ENCODE data around the gene TENT4B.

The TENT4B gene

GRCh38 chr16:50276801-50277555, 123.9 kb downstream of the TENT4B start:
- no peak for DNase-seq (ENCODE audit: low read depth in 1 of 2, low spot score in 1 of 2)
- TF ChIP-seq JUND (IDR thresholded peaks at IDR 0.05; ENCODE audit: low read depth): no peak
- in situ Hi-C loops (cut with HindIII; ENCODE audit: low pct_unique_long_range_greater_than_20kb, low sequenced_read_pairs): no loop called here

- no peak for TF ChIP-seq JUND (IDR thresholded peaks at IDR 0.05; ENCODE audit: low read depth)
- in situ Hi-C loops (cut with HindIII; ENCODE audit: low pct_unique_long_range_greater_than_20kb, low sequenced_read_pairs): no loop called here
- DNase-seq (ENCODE audit: low read depth in 1 of 2, low spot score in 1 of 2): no peak
These were observed 125.1 kb downstream of the TENT4B start for GRCh38 chr16:50278251-50278650.

DNA sequence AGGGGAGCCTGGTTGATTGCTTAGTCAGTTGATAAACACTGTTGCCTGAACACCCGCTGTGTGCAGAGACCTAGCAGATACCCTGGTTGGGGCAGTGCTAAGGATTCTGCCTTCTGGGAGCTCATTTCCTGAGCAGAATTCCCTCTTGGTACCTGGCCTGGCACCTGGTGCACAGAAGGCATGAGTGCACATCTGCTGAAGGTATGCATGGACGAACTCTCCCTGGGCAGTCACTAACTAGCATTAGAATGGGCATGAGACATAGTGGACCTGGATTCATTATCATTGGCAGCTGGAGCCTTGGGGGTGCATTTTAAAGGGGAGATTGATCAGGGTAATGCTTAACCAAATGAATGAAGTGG, 126.4 kb downstream of the TENT4B start:
- no peak for TF ChIP-seq JUND (IDR thresholded peaks at IDR 0.05; ENCODE audit: low read depth)
- no peak for DNase-seq (ENCODE audit: low read depth in 1 of 2, low spot score in 1 of 2)
- in situ Hi-C loops (cut with HindIII; ENCODE audit: low pct_unique_long_range_greater_than_20kb, low sequenced_read_pairs): no loop called here

GRCh38 chr16:50280932-50281331, 127.8 kb downstream of the TENT4B start:
- no peak for TF ChIP-seq JUND (IDR thresholded peaks at IDR 0.05; ENCODE audit: low read depth)
- DNase-seq (ENCODE audit: low read depth in 1 of 2, low spot score in 1 of 2): no peak
- in situ Hi-C loops (cut with HindIII; ENCODE audit: low pct_unique_long_range_greater_than_20kb, low sequenced_read_pairs): no loop called here
